ENCODE measurements around the gene KRTAP4-3.
"Not testable (repeated sequence)": the region's sequence is repeated elsewhere in the genome, so short reads cannot be mapped to it uniquely, and the experiment has no call there.

The KRTAP4-3 gene

GRCh38 chr17:41119696-41120690, 48.0 kb downstream of the KRTAP4-3 start:
- not testable (repeated sequence) for DNase-seq (ENCODE audit: low read depth in 4 of 4, low spot score in 1 of 4)

- no peak for DNase-seq (ENCODE audit: low read depth in 4 of 4, low spot score in 1 of 4)
Observed at GRCh38 chr17:41118721-41119120, 49.3 kb downstream of the KRTAP4-3 start.

- not testable (repeated sequence) for DNase-seq (ENCODE audit: low read depth in 4 of 4, low spot score in 1 of 4)
Observed at GRCh38 chr17:41117846-41118386, 50.1 kb downstream of the KRTAP4-3 start, which contains the start of gene KRTAP4-11. Gene KRTAP4-11 (minus strand): TSS chr17:41118373. CDS start chr17:41118315, 58 bp downstream.
